ENCODE data around the gene TMEM184B. TPM values are rescaled to one million over a fixed set of nuclear protein-coding genes. Genes with fewer than 3 reads are reported as not detected.

TMEM184B gene
- total and polyA plus RNA-seq, 10 of the 15 experiments (the other 5 are each of a cell fraction or from before 2014, with no cell fraction given) = 0.56 to 22.4 (median 7.9) TPM

DNA sequence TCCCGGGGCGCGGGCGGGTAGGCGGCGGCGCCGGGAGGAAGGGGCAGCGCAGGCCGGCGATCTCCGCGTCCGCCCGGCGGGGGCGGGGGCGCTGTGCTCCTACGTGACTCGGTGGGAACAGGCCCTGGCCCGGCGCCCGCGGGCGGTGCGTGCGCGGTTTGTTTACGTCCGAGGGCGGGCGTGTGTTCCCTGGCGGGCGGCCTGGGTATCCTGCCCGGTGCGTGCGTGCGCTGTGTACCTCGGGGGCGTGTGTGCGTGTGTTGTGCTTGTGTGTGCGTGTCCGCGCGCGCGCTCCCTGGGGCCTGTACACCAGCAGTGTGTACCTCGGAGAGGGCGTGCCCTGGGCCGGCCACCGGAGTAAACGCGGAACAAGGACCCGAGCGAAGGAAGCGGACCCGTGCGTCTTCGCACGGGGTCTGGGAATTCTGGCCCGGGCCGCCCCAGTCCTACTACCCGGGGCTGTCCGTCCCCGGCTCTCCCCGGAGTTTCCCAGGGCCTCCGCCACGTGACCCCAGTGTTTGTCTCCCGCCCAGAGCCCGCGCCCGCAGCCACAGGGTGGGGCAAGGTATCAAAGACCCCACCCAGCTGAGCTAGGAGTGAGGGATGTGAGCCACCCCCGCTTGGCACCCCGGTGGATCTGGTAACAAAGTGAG, 70.2 kb downstream of the TMEM184B start:
- ChIA-PET SMC1A (ENCODE audit: uncharacterized antibody, unreplicated experiment) (interaction anchor here (0.8 to 3.5 kb wide), 8 partner anchors 11 to 104 kb away, joined by 3 to 20 read pairs (median 6); no protein-coding TSS in a partner anchor), CTCF (interaction anchor here (1.6 to 3.9 kb wide), 2 partner anchors 24 to 28 kb away, joined by 5 to 23 read pairs; no protein-coding TSS in a partner anchor), POLR2A (interaction anchor here (1.5 to 5.4 kb wide), 2 partner anchors 23 to 59 kb away, joined by 5 to 69 read pairs; partner anchors contain the start of gene PLA2G6), RAD21 (ENCODE audit: unreplicated experiment) (interaction anchor here (1.0 to 2.4 kb wide), 8 partner anchors 11 to 191 kb away, joined by 3 to 13 read pairs (median 4); partner anchors contain the start of gene PLA2G6)
- no peak for DNase-seq (ENCODE audit: low read depth, low spot score)
- ATAC-seq = peak; percentile 61
- Histone ChIP-seq H3K27me3 (replicated peaks in 1 of 2; ENCODE audit: control insufficient read depth in 2 of 2, insufficient read depth in 2 of 2, low read length in 1 of 2) (no peaks in the 10 kb centered on the region), H3K36me3 (ENCODE audit: control insufficient read depth in 2 of 2, insufficient read depth in 2 of 2, low read length in 1 of 2) (no peaks in the 10 kb centered on the region), H3K4me1 (ENCODE audit: control insufficient read depth, insufficient read depth, low read length) (peaks cover 42% of the 10 kb centered on the region), H4K20me1 (ENCODE audit: control insufficient read depth, insufficient read depth) (no peaks in the 10 kb centered on the region), H2AFZ (ENCODE audit: control insufficient read depth, low read depth, low read length) (peak overlapping the region; percentile 22), H3K9me3 (replicated peaks; ENCODE audit: control insufficient read depth, insufficient read depth, low read length) (no peaks in the 10 kb centered on the region), H3K79me2 (ENCODE audit: control insufficient read depth, insufficient read depth, low read length) (peaks cover 2% of the 10 kb centered on the region), H3K9ac (ENCODE audit: control insufficient read depth, insufficient read depth, low read length) (peak overlapping the region; percentile 69), H3K27ac (ENCODE audit: control insufficient read depth, insufficient read depth) (peak overlapping the region; percentile 47; the same call in 1 of the 2 replicates), H3K4me2 (ENCODE audit: control insufficient read depth, insufficient read depth) (peak overlapping the region; percentile 99), H3K4me3 (peak overlapping the region; percentile 78)
- intact Hi-C loops (cut with micrococcal nuclease; ENCODE audit: unreplicated experiment) = loop anchor here (5.0 kb wide), 2 partner anchors 145 to 195 kb away; partner anchors contain the start of gene PICK1
- WGBS (ENCODE audit: insufficient coverage, insufficient replicate concordance, low lambda C conversion rate, missing lambda C conversion rate) = 2% methylated on average over 71 of the region's 74 CpGs
- in situ Hi-C loops (cut with MboI) = no loop called here
- BruUV-seq (replicated peaks) = no TSS peak
- no peak for FAIRE-seq
- TF ChIP-seq HDAC2 (IDR thresholded peaks at IDR 0.05) (no peak), EZH2 (IDR thresholded peaks at IDR 0.05; ENCODE audit: borderline replicate concordance, control insufficient read depth, low read depth, low read length) (no peak), IKZF1 (conservative IDR thresholded peaks at IDR 0.05) (peak; percentile 76), RB1 (IDR thresholded peaks at IDR 0.05; ENCODE audit: borderline replicate concordance) (peak; percentile 60; the same call in 1 of the 2 replicates), SIX5 (IDR thresholded peaks at IDR 0.05; ENCODE audit: low read depth, low read length, severe bottlenecking) (no peak), CREM (IDR thresholded peaks at IDR 0.05; ENCODE audit: low read depth) (0 out of 2 replicates have a peak, but pooled peaks have one; percentile 20), PKNOX1 (IDR thresholded peaks at IDR 0.05) (no peak), IKZF2 (IDR thresholded peaks at IDR 0.05) (peak; percentile 30 to 54; a peak in 1 of 4 replicates), RUNX3 (IDR thresholded peaks at IDR 0.05; ENCODE audit: low read length) (no peak), NFYA (IDR thresholded peaks at IDR 0.05; ENCODE audit: borderline replicate concordance, low read depth, low read length) (no peak), SMARCA5 (IDR thresholded peaks at IDR 0.05) (no peak), CHD2 (IDR thresholded peaks at IDR 0.05; ENCODE audit: borderline replicate concordance, low read depth, low read length) (no peak), FOXK2 (IDR thresholded peaks at IDR 0.05) (peak; percentile 62), HCFC1 (IDR thresholded peaks at IDR 0.05; ENCODE audit: low read length) (no peak), MXI1 (IDR thresholded peaks at IDR 0.05; ENCODE audit: low read depth, low read length) (peak; percentile 64; the same call in 1 of the 2 replicates), BCL11A (IDR thresholded peaks at IDR 0.05; ENCODE audit: low read depth, low read length) (0 out of 2 replicates have a peak, but pooled peaks have one; percentile 9), EGR1 (IDR thresholded peaks at IDR 0.05; ENCODE audit: borderline replicate concordance in 1 of 2, low read depth in 2 of 2, low read length in 2 of 2) (peak in 1 of 2 experiments; percentile 70; a peak in 1 of 3 replicates), ZNF207 (IDR thresholded peaks at IDR 0.05; ENCODE audit: borderline replicate concordance) (no peak), SPI1 (IDR thresholded peaks at IDR 0.05; ENCODE audit: borderline replicate concordance, insufficient read depth, low read depth, low read length) (no peak), SUPT20H (IDR thresholded peaks at IDR 0.05; ENCODE audit: borderline replicate concordance, control insufficient read depth, low read depth, low read length) (no peak), ZNF622 (IDR thresholded peaks at IDR 0.05) (no peak), POLR2A (IDR thresholded peaks at IDR 0.05; ENCODE audit: low read depth, low read length) (peak; percentile 37; the same call in 1 of the 2 replicates), RELA (IDR thresholded peaks at IDR 0.05; ENCODE audit: borderline replicate concordance, partially characterized antibody) (no peak), MLLT1 (IDR thresholded peaks at IDR 0.05) (peak; percentile 53; the same call in 1 of the 2 replicates)

All from GM12878 (cell line).